Amygdala (tissue), 56 donors: ENCODE data around the gene TPI1.
"Not testable (repeated sequence)": the region's sequence is repeated elsewhere in the genome, so short reads cannot be mapped to it uniquely, and the experiment has no call there.

Experiments
- DNase-seq, 56 donors: peaks; one replicate each; lab custom pipeline; 2025; lab: John Stamatoyannopoulos, UW

TPI1 gene

DNA sequence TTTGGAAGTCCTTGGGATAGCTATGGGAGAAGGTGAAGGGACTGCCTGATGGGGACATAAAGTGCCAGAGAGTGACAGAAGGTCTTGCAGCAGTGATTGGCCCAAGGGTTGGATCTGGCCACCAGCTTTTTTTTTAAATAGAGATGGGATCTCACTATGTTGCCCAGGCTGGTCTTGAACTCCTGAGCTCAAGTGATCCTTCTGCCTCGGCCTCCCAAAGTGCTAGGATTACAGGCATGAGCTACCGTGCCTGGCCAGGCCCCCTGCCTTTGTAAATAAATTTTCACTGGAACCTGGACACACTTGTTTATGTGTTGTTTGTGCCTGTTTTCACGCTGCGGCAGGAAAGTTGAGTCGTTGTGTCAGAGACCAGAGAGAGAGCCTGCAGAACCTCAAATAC is 2.0 kb upstream of the TPI1 start:
- DNase-seq = not testable (repeated sequence)

DNA sequence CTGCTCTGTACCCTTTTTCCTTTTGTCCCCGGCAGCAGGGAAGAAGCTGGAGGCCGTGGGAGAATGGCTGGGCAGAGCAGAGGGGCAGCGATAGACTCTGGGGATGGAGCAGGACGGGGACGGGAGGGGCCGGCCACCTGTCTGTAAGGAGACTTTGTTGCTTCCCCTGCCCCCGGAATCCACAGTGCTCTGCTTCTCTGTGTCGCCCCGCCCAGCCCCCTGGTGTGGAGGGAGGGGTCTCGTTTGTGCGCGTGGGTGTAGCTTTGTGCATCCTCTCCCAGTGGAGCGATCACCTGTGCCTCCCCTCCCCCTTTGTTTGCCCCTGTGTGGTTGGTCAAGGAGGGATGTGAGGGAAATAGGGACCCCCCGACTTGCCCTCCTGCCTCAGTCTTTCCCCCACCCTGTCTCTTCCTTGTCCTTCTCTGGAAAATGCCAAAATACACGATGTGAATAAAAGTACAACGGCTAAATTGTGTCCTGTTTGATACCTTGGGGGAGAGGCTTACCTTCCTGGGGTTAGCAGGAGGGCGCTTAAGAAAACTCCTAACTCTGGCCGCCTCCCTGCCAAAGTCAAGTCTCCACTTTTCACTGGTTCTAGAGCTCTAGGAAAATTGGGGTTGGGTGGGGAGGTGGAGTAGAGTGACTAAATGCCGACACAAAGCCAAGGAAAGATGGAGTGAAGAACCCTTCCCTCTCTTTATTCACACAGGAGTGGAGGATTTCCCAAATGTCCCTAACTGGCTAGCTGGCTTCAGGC is 990 bp upstream of the TPI1 start:
- no peak for DNase-seq

DNA sequence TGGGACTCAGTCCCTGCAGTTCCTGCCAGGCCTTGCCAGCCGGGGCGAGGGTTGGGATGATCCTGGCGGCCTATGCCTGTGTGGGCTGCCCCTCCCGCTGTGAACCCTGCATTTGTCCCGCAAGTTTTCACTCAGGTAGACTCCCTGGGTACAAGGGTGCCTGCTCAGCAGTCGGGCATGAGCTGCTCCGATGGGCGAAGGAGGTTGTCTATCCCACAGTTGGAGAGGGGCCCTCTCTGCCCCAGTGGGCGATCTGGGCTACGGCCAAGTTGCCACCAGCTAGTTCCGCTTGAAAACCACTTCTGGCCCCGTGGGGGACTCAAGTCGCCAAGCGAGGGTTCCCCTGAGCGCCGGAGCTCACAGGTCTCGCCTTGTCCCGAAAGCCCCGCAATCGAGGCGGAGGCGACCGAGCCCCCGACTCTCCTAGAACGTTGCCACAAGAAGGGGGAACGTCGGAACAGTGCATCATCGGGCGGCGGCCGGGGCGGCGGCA is 365 bp upstream of the TPI1 start:
- peak in 18 of 56 donors; percentile 37 to 78 (median 54) for DNase-seq

DNA sequence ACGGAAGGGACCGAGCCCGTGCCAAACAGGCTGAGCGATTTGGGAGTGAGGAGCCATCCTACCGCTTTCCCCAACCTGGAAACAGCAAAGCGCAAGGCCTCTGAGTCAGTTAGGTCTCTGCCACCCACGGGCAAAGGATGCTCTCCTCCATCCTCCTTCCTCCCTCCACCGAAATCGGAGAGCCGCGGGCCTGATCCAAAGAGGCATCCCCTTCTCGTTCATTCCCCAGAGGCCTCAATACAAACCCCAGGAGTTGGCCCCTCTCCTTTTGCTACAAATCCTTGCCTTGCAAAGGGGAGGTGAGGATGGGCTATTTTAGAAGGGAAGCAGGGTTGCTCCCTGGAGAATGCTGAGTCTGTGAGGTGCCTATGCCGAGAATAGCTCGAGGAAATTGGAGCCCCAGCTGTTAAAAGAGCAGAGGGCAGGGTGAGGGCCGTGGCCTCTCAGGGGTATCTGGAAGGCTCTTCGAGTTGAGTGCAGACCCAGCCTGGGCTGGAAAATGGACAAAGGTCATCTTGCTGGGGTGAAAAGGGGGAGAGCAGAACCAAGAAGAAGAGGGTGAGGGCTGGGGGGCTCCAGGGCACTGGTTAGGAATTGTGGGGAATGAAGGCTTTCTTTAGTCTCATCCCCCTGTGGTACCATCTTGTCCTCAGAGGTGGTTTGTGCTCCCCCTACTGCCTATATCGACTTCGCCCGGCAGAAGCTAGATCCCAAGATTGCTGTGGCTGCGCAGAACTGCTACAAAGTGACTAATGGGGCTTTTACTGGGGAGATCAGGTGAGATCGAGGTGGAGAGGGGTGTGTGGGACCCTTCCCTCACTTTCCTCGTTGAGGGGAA is 1.1 kb downstream of the TPI1 start:
- DNase-seq = peak in 5 of 56 donors; percentile 33 to 63 (median 56)

DNA sequence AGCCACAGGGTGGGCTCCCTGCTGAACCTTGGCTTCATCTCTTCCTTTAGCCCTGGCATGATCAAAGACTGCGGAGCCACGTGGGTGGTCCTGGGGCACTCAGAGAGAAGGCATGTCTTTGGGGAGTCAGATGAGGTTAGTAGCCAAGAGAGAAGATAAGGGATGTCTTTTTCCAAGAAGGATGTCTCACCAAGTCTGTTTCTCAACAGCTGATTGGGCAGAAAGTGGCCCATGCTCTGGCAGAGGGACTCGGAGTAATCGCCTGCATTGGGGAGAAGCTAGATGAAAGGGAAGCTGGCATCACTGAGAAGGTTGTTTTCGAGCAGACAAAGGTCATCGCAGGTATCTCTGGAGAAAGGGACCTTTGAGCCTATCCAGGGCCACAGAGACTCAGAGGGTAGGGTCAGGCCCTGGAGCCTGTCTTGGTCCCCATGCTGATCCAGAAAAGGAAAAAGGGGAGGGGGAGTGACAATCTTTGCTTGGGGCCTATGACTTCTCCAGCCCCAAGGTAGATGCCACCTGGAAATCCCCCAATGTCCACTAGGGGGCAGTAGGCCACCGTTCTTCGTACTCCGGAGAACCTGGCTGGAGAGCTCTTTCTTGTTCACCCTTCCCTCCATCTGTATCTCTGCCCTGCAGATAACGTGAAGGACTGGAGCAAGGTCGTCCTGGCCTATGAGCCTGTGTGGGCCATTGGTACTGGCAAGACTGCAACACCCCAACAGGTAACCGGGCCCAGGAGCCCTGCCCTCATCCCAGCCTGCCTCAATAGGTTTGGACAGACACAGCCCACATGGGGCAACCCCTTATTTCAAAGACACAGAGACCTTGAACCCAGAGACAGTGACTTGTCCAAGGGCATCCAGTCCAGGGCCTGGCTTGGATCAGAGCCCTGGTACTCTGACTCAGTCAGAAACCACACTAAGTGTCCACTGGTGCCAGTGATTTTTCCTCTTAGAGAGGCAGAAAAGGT is 2.0 kb downstream of the TPI1 start:
- peak in 50 of 56 donors; percentile 7 to 78 (median 40) for DNase-seq

DNA sequence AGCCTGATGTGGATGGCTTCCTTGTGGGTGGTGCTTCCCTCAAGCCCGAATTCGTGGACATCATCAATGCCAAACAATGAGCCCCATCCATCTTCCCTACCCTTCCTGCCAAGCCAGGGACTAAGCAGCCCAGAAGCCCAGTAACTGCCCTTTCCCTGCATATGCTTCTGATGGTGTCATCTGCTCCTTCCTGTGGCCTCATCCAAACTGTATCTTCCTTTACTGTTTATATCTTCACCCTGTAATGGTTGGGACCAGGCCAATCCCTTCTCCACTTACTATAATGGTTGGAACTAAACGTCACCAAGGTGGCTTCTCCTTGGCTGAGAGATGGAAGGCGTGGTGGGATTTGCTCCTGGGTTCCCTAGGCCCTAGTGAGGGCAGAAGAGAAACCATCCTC is 3.0 kb downstream of the TPI1 start:
- not testable (repeated sequence) for DNase-seq

DNA sequence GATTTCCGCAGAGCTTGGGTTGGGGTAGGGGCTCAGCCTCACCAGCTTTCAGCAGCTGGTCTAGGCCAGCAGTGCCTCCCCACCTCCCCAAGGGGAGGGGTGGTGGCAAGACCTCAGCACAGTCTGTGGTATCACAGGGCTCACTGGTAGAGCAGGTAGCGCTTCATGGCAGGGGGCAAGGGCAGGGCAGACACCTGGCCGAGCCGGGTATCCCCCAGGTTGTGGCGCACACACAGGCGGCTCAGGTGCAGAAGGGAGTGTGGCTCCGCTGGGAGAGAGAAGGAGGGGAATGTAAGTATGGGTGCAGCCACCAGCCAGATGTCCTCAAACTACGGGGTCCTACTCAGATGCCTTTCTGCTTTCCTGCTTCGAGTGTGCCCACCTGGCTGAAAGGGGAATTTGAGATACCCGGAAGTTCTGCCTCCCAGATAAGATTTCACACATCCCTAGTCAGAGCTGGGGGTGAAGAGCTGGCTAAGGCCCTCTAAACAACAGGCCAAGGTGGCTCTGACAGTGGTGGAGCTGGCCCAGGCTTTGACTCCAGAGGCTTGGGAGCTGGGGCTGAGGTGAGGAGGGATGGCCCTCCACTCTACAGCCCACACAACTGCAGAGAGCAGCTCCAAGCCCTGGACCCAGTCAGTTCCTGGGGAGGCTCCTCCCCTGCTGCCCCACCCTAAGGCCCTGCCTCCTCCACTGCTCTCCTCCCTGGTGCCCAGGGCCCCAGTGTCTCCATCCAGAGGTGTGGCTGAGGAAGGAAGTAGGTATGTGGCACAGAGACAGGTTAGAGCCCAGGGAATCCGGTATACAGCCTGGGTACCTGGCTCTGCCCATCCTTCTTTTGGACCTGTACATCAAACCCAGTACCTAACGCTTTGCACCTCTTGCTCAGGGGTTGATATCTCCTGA is 4.0 kb downstream of the TPI1 start:
- DNase-seq = peak in 1 of 56 donors; percentile 18

DNA sequence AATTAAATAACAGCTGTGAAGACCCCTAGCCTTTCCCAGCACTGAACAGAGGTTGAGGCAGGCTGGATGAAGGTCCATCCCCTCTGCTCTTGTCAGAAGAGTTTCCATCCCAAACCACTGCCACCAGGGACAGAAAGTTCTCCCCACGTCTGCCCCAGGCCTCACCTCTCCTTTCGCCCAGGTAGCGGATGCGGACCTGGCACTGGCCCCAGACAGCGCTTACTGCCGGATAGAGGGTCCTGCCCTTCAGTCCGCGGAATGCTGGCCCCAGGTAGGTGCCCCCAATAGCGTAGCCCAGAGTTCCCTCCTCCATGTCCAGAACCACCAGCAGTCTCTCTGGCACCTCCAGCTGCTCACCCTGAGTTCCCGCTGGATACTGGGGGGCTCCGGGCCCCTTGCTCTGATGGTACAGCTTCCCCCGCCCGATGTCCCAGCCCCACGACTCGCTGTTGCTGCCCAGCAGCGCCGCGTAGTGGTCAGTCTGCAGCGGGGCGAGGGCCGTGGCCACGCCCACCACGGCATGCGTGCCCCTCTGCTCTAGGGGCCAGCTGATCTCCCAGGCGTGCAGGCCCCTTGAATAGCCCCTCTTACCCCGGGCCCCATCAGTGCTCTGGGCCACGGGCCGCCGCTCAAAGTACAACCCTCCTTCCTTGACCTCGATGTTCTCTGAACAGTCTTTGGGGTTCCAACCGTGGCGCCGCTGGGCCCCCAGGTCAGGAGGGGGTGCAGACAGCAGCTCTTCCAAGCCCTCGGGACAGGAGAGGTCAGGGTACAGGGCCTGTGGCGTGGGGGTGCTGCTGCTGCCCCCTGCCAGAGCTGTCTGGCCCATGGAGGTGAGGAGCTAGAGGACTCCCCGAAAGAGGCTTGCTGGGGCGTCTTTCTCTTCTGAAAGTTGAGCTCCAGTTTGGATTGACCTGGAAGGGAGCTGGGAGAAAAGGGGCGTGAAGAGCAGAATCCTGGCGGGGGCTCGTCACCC is 5.0 kb downstream of the TPI1 start:
- peak in 54 of 56 donors; percentile 20 to 87 (median 60) for DNase-seq

DNA sequence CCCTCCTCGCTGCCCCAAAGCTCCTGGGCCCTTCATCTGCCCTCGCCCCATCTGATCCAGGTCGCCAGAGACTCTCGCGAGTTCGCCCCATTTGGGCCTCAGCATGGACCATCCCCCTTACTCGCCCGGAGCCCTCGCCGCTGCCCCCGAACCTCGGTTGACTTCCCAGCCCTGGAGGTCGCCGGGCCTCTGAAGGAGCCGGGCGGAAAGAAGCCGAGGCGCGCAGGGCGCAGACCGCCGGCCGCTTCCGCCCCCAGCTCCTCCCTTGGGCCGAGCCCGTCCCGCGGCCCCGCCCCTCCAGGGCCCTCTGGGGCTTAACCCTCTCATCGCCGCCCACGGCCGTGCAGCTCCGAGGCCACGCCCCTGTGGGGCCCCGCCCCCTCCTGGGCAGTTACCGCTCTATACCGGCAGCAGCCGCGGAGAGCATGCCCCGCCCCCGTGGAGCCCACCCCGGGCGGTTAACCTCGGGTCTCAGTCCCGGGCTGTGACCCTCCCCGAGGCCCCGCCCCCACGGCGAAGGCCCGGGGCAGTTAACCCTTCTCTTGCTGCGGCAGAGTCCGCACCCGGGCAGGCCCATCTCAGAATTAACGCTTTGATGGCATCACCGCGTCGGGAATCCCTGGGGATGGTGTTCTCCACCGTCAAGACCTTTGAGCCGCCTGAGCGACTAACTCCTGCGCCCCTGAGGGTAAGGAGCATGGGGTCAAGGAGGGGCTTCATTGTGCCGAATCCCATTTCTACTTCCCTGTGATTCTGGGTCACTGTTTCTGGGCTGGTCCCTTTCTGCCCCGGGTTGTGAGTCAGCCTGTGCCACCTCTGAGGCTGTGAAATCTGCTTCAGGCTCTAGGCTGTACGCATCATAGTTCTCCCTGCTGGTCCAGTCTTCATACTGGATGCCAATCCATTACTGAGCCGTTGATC is 6.0 kb downstream of the TPI1 start, which contains the start of gene SPSB2:
Gene SPSB2 (minus strand): TSS at position 210 of the 921 bp plus-strand sequence. CDS start 402 bp downstream, outside the sequence.
- peak in 55 of 56 donors; percentile 51 to 96 (median 86) for DNase-seq

DNA sequence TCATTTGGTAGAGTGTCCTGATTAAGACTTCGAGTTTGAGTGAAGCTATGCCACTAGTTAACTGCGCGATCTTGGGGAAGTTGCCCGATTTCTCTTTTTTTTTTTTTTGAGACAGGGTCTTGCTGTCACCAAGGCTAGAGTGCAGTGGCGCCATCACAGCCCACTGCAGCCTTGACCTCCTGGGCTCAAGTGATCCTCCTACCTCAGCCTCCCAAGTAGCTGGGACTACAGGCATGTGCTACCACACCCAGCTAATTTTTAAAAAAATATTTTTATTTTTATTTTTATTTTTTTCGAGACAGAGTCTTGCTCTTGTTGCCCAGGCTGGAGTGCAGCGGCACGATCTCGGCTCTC is 6.7 kb downstream of the TPI1 start:
- DNase-seq = not testable (repeated sequence)

DNA sequence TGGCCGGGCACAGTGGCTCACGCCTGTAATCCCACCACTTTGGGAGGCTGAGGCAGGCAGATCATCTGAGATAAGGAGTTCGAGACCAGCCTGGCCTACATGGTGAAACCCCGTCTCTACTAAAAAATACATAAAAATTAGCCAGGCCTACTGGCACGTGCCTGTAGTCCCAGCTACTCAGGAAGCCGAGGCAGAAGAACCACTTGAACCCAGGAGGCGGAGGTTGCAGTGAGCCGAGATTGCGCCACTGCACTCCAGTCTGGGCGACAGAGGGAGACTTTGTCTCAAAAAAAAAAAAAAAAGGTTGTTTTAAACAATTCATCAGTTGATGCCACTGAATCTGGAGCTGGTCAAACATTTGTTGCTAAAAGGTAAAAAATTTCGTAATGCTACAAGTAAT is 12.5 kb downstream of the TPI1 start:
- DNase-seq = not testable (repeated sequence)

DNA sequence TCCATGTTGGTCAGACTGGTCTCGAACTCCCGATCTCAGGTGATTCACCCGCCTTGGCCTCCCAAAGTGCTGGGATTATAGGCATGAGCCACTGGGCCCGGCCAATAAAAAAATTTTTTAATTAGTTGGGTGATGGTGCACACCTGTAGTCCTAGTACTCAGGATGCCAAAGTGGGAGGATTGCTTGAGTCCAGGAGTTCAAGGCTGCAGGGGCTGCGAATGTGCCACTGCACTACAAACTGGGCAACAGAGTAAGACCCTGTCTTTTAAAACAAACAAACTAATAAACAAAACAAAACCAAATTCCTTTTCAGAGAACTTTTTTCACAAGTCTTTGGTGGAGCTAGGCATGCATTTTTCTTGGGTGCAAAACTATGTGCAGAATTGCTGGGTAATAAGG is 15.9 kb downstream of the TPI1 start:
- no peak for DNase-seq

DNA sequence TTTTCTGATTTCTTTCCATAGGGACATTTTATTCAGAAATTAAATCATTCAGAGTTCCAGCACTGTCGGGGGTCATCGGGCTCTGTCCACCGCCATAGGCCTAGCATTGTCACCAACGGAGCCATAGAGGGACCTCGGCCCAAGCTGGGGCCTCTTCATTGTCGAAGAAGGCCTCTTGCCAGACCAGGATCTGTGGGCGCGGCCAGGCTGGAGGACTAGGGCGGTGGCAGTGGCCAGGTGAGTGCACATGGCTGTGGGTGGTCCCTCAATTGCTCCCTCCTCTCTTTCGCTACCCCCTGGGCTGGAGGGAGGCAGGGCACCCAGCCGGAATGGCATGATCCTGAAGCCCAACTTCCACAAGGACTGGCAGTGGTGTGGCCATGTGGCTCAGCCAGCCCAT is 16.4 kb downstream of the TPI1 start:
- no peak for DNase-seq

DNA sequence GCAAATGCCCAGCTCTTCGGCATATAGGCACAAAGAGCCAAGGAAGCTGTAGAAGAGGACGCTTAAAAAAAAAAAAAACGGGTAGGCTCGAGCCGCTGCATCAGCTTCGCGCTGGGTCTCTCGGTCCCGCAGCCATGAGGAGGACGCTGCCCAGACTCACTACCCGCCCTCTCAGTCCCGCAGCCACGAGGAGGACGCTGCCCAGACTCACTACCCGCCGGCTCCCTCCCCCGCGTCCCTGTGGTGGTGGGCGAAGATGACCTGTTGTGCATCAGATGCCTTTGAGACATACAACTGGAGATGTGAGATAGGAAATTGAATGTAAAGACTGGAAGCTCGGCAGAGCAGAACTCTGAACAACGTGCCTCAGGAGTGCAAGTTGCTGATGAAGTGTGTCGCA is 17.2 kb downstream of the TPI1 start:
- DNase-seq = no peak

DNA sequence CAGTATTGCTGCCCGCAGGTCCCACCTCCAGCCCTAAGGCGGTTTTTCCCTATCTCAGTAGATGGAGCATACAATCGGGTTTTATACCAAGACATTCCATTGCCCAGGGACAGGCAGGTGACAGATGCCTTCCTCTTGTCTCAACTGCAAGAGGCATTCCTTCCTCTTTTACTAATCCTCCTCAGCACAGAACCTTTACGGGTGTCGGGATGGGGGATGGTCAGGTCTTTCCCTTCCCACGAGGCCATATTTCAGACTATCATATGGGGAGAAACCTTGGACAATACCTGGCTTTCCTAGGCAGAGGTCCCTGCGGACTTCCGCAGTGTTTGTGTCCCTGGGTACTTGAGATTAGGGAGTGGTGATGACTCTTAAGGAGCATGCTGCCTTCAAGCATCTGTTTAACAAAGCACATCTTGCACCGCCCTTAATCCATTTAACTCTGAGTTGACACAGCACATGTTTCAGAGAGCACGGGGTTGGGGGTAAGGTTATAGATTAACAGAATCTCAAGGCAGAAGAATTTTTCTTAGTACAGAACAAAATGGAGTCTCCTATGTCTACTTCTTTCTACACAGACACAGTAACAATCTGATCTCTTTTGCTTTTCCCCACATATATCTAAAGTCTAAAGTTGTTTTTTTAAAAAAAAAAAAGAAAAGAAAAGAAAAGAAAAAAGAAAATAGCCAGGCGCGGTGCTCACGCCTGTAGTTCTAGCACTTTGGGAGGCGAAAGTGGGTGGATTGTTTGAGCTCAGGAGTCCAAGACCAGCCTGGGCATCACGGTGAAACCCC is 19.1 kb downstream of the TPI1 start:
- DNase-seq = not testable (repeated sequence)

DNA sequence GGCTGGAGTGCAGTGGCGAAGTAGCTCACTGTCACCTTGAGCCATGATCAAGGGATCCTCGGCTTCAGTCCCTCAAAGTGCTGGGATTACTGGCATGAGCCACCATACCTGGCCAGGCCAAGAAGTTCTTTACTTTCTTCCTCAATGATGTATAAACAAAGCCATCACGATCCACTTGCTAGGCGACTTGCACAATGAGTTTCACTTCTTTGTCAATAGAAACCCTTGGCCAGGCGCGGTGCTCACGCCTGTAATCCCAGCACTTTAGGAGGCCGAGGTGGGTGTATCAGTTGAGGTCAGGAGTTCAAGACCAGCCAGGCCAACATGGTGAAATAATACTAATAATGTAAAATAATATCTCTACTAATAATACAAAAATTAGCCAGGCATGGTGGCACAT is 20.1 kb downstream of the TPI1 start:
- no peak for DNase-seq
